SK-N-SH (cell line): ENCODE measurements around the gene FGD4. TPM values are rescaled to one million over a fixed set of nuclear protein-coding genes. Genes with fewer than 3 reads are reported as not detected.

Experiments used
- CTCF ChIA-PET: fragments of 300-600, 350-600 bp; formaldehyde crosslinking; extraction: SDS; loops from one replicate; lab custom pipeline; 2021; lab: Yijun Ruan, JAX
- POLR2A ChIA-PET: fragments of 350-600 bp; sonication (Branson Sonifier 250); formaldehyde crosslinking; extraction: SDS; loops from one replicate; lab custom pipeline; 2020; ENCODE audit warnings: antibody characterized with exemption, inconsistent platforms; lab: Yijun Ruan, JAX
- DNase-seq: peaks from one replicate; pipeline ENCODE4 v3.0.0; 2012
- H2AFZ ChIP-seq: fragments of 200-600 bp; sonication (generic); 2 replicates; pipeline ENCODE4 v1.8.1; 2016; ENCODE audit warnings: antibody characterized with exemption, mild to moderate bottlenecking, low read depth
- H3F3A ChIP-seq: fragments of 200-600 bp; sonication (generic); replicated peaks from 2 replicates; pipeline ENCODE3; 2016; ENCODE audit warnings: antibody characterized with exemption, mild to moderate bottlenecking; ENCODE audit not compliant: insufficient read depth
- H3K27ac ChIP-seq, 2 experiments: fragments of 200-500 bp in 1 of 2; fragments of 200-600 bp in 1 of 2; sonication (Bioruptor generic) in 1 of 2; sonication (generic), shearing (Covaris generic) in 1 of 2; 2 replicates each; pipeline versions ENCODE4 v1.5.1 to v1.6.1; 2014 to 2016; ENCODE audit warnings: low read depth in 2 of 2, inconsistent platforms in 1 of 2, low read length in 1 of 2, mild to moderate bottlenecking in 1 of 2, mixed read lengths in 1 of 2
- H3K27me3 ChIP-seq: fragments of 200-600 bp; sonication (generic), shearing (Covaris generic); 2 replicates; pipeline ENCODE4 v1.6.1; 2016; ENCODE audit warnings: mixed run types; ENCODE audit not compliant: insufficient read depth
- H3K36me3 ChIP-seq, 2 experiments: fragments of 200-500 bp in 1 of 2; fragments of 200-600 bp in 1 of 2; sonication (Bioruptor generic) in 1 of 2; sonication (generic) in 1 of 2; replicated peaks in 1 of 2; 2 replicates each; pipeline versions ENCODE3 to v1.5.1; 2014 to 2016; ENCODE audit warnings: low read length in 1 of 2, mild to moderate bottlenecking in 1 of 2; ENCODE audit not compliant: insufficient read depth in 2 of 2, control insufficient read depth in 1 of 2
- H3K4me1 ChIP-seq, 2 experiments: fragments of 200-500 bp in 1 of 2; fragments of 200-600 bp in 1 of 2; sonication (Bioruptor generic) in 1 of 2; sonication (generic), shearing (Covaris generic) in 1 of 2; 2 replicates each; pipeline versions ENCODE4 v1.5.1 to v1.6.1; 2014 to 2016; ENCODE audit warnings: low read depth in 1 of 2, low read length in 1 of 2, mixed run types in 1 of 2; ENCODE audit not compliant: insufficient read depth in 2 of 2, control insufficient read depth in 1 of 2
- H3K4me2 ChIP-seq: fragments of 200-600 bp; sonication (generic), shearing (Covaris generic); 2 replicates; pipeline ENCODE4 v1.6.1; 2017; ENCODE audit warnings: mixed run types
- H3K4me3 ChIP-seq, 2 experiments: fragments of 200-500 bp in 1 of 2; fragments of 200-600 bp in 1 of 2; sonication (Bioruptor generic) in 1 of 2; sonication (generic), shearing (Covaris generic) in 1 of 2; 2 replicates each; pipeline versions ENCODE4 v1.5.1 to v1.8.1; 2014 to 2016; ENCODE audit warnings: low read depth in 2 of 2, inconsistent platforms in 1 of 2, low read length in 1 of 2, mild to moderate bottlenecking in 1 of 2, mixed read lengths in 1 of 2, moderate library complexity in 1 of 2
- H3K79me2 ChIP-seq: fragments of 200-600 bp; sonication (generic); 2 replicates; pipeline ENCODE4 v1.8.1; 2017; ENCODE audit warnings: mild to moderate bottlenecking; ENCODE audit not compliant: insufficient read depth
- H3K9ac ChIP-seq: fragments of 200-600 bp; sonication (generic); 2 replicates; pipeline ENCODE4 v1.6.1; 2017; ENCODE audit warnings: mixed run types
- H3K9me2 ChIP-seq: fragments of 200-600 bp; sonication (generic); 2 replicates; pipeline ENCODE4 v1.6.1; 2017; ENCODE audit warnings: mixed run types
- H3K9me3 ChIP-seq: fragments of 200-600 bp; sonication (generic); 2 replicates; pipeline ENCODE4 v1.6.1; 2017; ENCODE audit warnings: mixed run types, mild to moderate bottlenecking, moderate library complexity
- H4K20me1 ChIP-seq: fragments of 200-600 bp; sonication (generic); 2 replicates; pipeline ENCODE4 v1.6.1; 2017; ENCODE audit warnings: mild to moderate bottlenecking, mixed run types; ENCODE audit not compliant: insufficient read depth
- ELF1 ChIP-seq: IDR thresholded peaks from 2 replicates; pipeline ENCODE4 v1.4.0; 2012
- EP300 ChIP-seq, 2 experiments: IDR thresholded peaks; 2 replicates each; pipeline versions ENCODE4 v1.4.0 to v1.6.1; 2012; ENCODE audit warnings: borderline replicate concordance in 1 of 2, low read depth in 1 of 2, low read length in 1 of 2
- EZH2phosphoT487 ChIP-seq: fragments of 200-600 bp; sonication (generic); IDR thresholded peaks from 2 replicates; pipeline ENCODE4 v1.6.1; 2017; ENCODE audit warnings: low read depth, mixed run types, mild to moderate bottlenecking, antibody characterized with exemption, moderate library complexity, borderline replicate concordance
- FOSL2 ChIP-seq: IDR thresholded peaks from 2 replicates; pipeline ENCODE4 v1.4.0; 2012; ENCODE audit warnings: low read depth, mild to moderate bottlenecking, moderate library complexity, borderline replicate concordance
- FOXJ3 ChIP-seq: sonication (generic); formaldehyde crosslinking; IDR thresholded peaks from 2 replicates; pipeline ENCODE4 v1.5.1; 2020; ENCODE audit warnings: mild to moderate bottlenecking, missing genetic modification reagents
- GABPA ChIP-seq: IDR thresholded peaks from 2 replicates; pipeline ENCODE4 v1.4.0; 2012; ENCODE audit warnings: low read depth, mild to moderate bottlenecking
- GATA2 ChIP-seq: sonication (generic); formaldehyde crosslinking; IDR thresholded peaks from 2 replicates; pipeline ENCODE4 v1.5.0; 2020; ENCODE audit warnings: mild to moderate bottlenecking, missing genetic modification reagents
- JUND ChIP-seq: IDR thresholded peaks from 2 replicates; pipeline ENCODE4 v1.4.0; 2012
- NRF1 ChIP-seq: IDR thresholded peaks from 2 replicates; pipeline ENCODE4 v1.6.1; 2012; ENCODE audit warnings: low read depth, mild to moderate bottlenecking, low read length
- PBX3 ChIP-seq: IDR thresholded peaks from 2 replicates; pipeline ENCODE4; 2012
- POLR2AphosphoS5 ChIP-seq: IDR thresholded peaks from 2 replicates; pipeline ENCODE4 v1.6.1; 2012; ENCODE audit warnings: low read depth, low read length
- REST ChIP-seq: IDR thresholded peaks from 2 replicates; pipeline ENCODE4 v1.6.1; 2012; ENCODE audit warnings: mild to moderate bottlenecking, low read depth, low read length, moderate library complexity
- SIN3A ChIP-seq: IDR thresholded peaks from 2 replicates; pipeline ENCODE4 v1.6.1; 2012; ENCODE audit warnings: low read depth, mild to moderate bottlenecking, low read length, moderate library complexity, borderline replicate concordance
- TCF12 ChIP-seq: IDR thresholded peaks from 2 replicates; pipeline ENCODE4 v1.4.0; 2012
- TEAD4 ChIP-seq: IDR thresholded peaks from 2 replicates; pipeline ENCODE4 v1.4.0; 2012; ENCODE audit warnings: mild to moderate bottlenecking, borderline replicate concordance; ENCODE audit not compliant: insufficient read depth
- ZBTB33 ChIP-seq: IDR thresholded peaks from 2 replicates; pipeline ENCODE4 v1.4.0; 2012; ENCODE audit warnings: low read depth, borderline replicate concordance
- WGBS: methylation state at CpG from one replicate; pipeline ENCODE4 v1.1.6; 2017; ENCODE audit warnings: low lambda C conversion rate; 5-methylcytosine and 5-hydroxymethylcytosine counted together
- polyA plus RNA-seq, 3 experiments: library from polyadenylated mRNA; depleted of rRNA; stranded (reverse); fragments of >200 nt; gene quantifications; 2 replicates each; pipeline ENCODE4 v1.2.3, GENCODE V29; 2012

Gene FGD4
- polyA plus RNA-seq, 1 of the 3 experiments (the other 2 are of a cell fraction) = 0.26 TPM

- TF ChIP-seq TCF12 = no peak
- no peak for TF ChIP-seq TEAD4
- TF ChIP-seq NRF1 = no peak
- no peak for TF ChIP-seq SIN3A
- TF ChIP-seq FOSL2 = no peak
- POLR2A ChIA-PET = no interaction called here
- 55% methylated on average over 2 of the region's 3 CpGs for WGBS
These were observed 146.1 kb downstream of the FGD4 start for GRCh38 chr12:32545413-32545980.

GRCh38 chr12:32546272-32546671 is 146.9 kb downstream of the FGD4 start:
- 83% methylated on average over 2 of the region's 2 CpGs for WGBS
- no peaks in the 10 kb centered on the region for H3K9me2 ChIP-seq
- H3K27ac ChIP-seq = no peak overlapping the region
- no peaks in the 10 kb centered on the region for H3K9me3 ChIP-seq
- H3K9ac ChIP-seq = no peak overlapping the region
- peaks cover 0 to 14% of the 10 kb centered on the region in 2 experiments; a peak in 2 of 4 replicates for H3K4me1 ChIP-seq
- peaks cover 28% of the 10 kb centered on the region; the same call in 1 of the 2 replicates for H3K79me2 ChIP-seq
- DNase-seq = no peak
- H4K20me1 ChIP-seq = no peaks in the 10 kb centered on the region
- no peaks in the 10 kb centered on the region for H3F3A ChIP-seq
- no peaks in the 10 kb centered on the region for H3K27me3 ChIP-seq
- no peaks in the 10 kb centered on the region for H3K36me3 ChIP-seq
- no peak overlapping the region for H2AFZ ChIP-seq
- H3K4me3 ChIP-seq = no peak overlapping the region
- CTCF ChIA-PET = interaction anchor here (1.4 kb wide), 1 partner anchor 11 kb away, joined by 4 read pairs; no protein-coding TSS in a partner anchor
- POLR2A ChIA-PET = no interaction called here
- TF ChIP-seq FOXJ3 (CRISPR knock-in tag) (no peak), POLR2AphosphoS5 (no peak), EP300 (IDR thresholded peaks at IDR 0.05; ENCODE audit: borderline replicate concordance in 1 of 2, low read depth in 1 of 2, low read length in 1 of 2) (no peak), GABPA (no peak), ZBTB33 (no peak), GATA2 (no peak), PBX3 (no peak), JUND (no peak), TCF12 (no peak), EZH2phosphoT487 (no peak), TEAD4 (no peak), ELF1 (no peak), REST (no peak)
- H3K4me2 ChIP-seq = no peak overlapping the region

More at GRCh38 chr12:32545413-32545980, 146.1 kb downstream of the FGD4 start:
- CTCF ChIA-PET = interaction anchor here (0.7 to 1.4 kb wide), 2 partner anchors 12 to 15 kb away, joined by 3 to 4 read pairs; no protein-coding TSS in a partner anchor
- no peak for DNase-seq
- Histone ChIP-seq H3K79me2 (peaks cover 27% of the 10 kb centered on the region; the same call in 1 of the 2 replicates), H3K9me2 (no peaks in the 10 kb centered on the region), H3K27me3 (no peaks in the 10 kb centered on the region), H4K20me1 (no peaks in the 10 kb centered on the region), H3K4me2 (no peak overlapping the region), H3K9ac (no peak overlapping the region), H3K9me3 (no peaks in the 10 kb centered on the region), H2AFZ (no peak overlapping the region), H3K36me3 (no peaks in the 10 kb centered on the region), H3F3A (no peaks in the 10 kb centered on the region), H3K4me3 (no peak overlapping the region), H3K4me1 (peaks cover 0 to 14% of the 10 kb centered on the region in 2 experiments; a peak in 2 of 4 replicates), H3K27ac (no peak overlapping the region)
